Neural cell (in vitro differentiated cells): ENCODE data around the gene EYA2. TPM values are rescaled to one million over a fixed set of nuclear protein-coding genes. Genes with fewer than 3 reads are reported as not detected.

Source experiments
- H2AFZ ChIP-seq: fragments of 200-600, 300-800 bp; sonication (generic), shearing (Covaris generic); 2 replicates; pipeline ENCODE4 v1.6.0; 2014; ENCODE audit warnings: low read depth, mild to moderate bottlenecking, antibody characterized with exemption, low read length, moderate library complexity
- H3F3A ChIP-seq: fragments of 200-600 bp; shearing (Covaris generic); 2 replicates; pipeline ENCODE4 v1.6.1; 2016; ENCODE audit warnings: mild to moderate bottlenecking, moderate library complexity, mixed read lengths, antibody characterized with exemption, low read length; ENCODE audit not compliant: insufficient read depth, poor library complexity, severe bottlenecking
- H3K27ac ChIP-seq: fragments of 200-600, 300-800 bp; sonication (generic), shearing (Covaris generic); 2 replicates; pipeline ENCODE4 v1.5.1; 2014; ENCODE audit warnings: mild to moderate bottlenecking, low read length, moderate library complexity
- H3K27me3 ChIP-seq: fragments of 300-800, 200-600 bp; sonication (generic), shearing (Covaris generic); 2 replicates; pipeline ENCODE4 v1.6.0; 2014; ENCODE audit warnings: mild to moderate bottlenecking, low read depth, low read length, moderate library complexity; ENCODE audit not compliant: insufficient read depth
- H3K36me3 ChIP-seq: fragments of 300-800, 200-600 bp; sonication (generic), shearing (Covaris generic); 2 replicates; pipeline ENCODE4 v1.5.1; 2014; ENCODE audit warnings: mild to moderate bottlenecking, antibody characterized with exemption, low read length, moderate library complexity; ENCODE audit not compliant: insufficient read depth
- H3K4me2 ChIP-seq: fragments of 300-800, 200-600 bp; sonication (generic), shearing (Covaris generic); 2 replicates; pipeline ENCODE4 v1.6.0; 2014; ENCODE audit warnings: mild to moderate bottlenecking, low read length
- H3K4me3 ChIP-seq: fragments of 300-800, 200-600 bp; sonication (generic), shearing (Covaris generic); 2 replicates; pipeline ENCODE4 v1.5.1; 2014; ENCODE audit warnings: mild to moderate bottlenecking, low read length, moderate library complexity
- H3K79me2 ChIP-seq: fragments of 200-600 bp; shearing (Covaris generic); replicated peaks from 2 replicates; pipeline ENCODE4 v1.6.0; 2014; ENCODE audit warnings: mild to moderate bottlenecking, low read length, moderate library complexity; ENCODE audit not compliant: insufficient read depth
- H3K9ac ChIP-seq: fragments of 300-800, 200-600 bp; sonication (generic), shearing (Covaris generic); 2 replicates; pipeline ENCODE4 v1.6.1; 2016; ENCODE audit warnings: mild to moderate bottlenecking, low read length, mixed read lengths
- H3K9me2 ChIP-seq: fragments of 200-600 bp; shearing (Covaris generic); 2 replicates; pipeline ENCODE4 v1.6.1; 2016; ENCODE audit warnings: mild to moderate bottlenecking, low read length, mixed read lengths; ENCODE audit not compliant: insufficient read depth
- H3K9me3 ChIP-seq: fragments of 200-600, 300-800 bp; sonication (generic), shearing (Covaris generic); 2 replicates; pipeline ENCODE4 v1.6.1; 2016; ENCODE audit warnings: mild to moderate bottlenecking, mixed run types, low read length, moderate library complexity, mixed read lengths
- H4K20me1 ChIP-seq: fragments of 200-600 bp; shearing (Covaris generic); 2 replicates; pipeline ENCODE4 v1.6.1; 2016; ENCODE audit warnings: mild to moderate bottlenecking, mixed run types; ENCODE audit not compliant: insufficient read depth
- EP300 ChIP-seq: fragments of 450-650 bp; conservative IDR thresholded peaks from 2 replicates; pipeline ENCODE4 v1.6.1; 2014; ENCODE audit warnings: antibody characterized with exemption, mild to moderate bottlenecking, moderate library complexity; ENCODE audit not compliant: poor library complexity, severe bottlenecking
- EZH2 ChIP-seq: fragments of 200-600, 300-800 bp; shearing (Covaris generic), sonication (generic); IDR thresholded peaks from 2 replicates; pipeline ENCODE4 v1.6.1; 2014; ENCODE audit warnings: antibody characterized with exemption, low read length, borderline replicate concordance, mild to moderate bottlenecking; ENCODE audit not compliant: insufficient read depth, poor library complexity, severe bottlenecking
- MXI1 ChIP-seq: fragments of 450-650 bp; conservative IDR thresholded peaks from 2 replicates; pipeline ENCODE4 v1.6.1; 2014; ENCODE audit warnings: antibody characterized with exemption, mild to moderate bottlenecking; ENCODE audit not compliant: poor library complexity, severe bottlenecking
- POLR2AphosphoS5 ChIP-seq: IDR thresholded peaks from 2 replicates; pipeline ENCODE4 v1.6.1; 2012
- RAD21 ChIP-seq: fragments of 450-650 bp; conservative IDR thresholded peaks from 2 replicates; pipeline ENCODE4 v1.6.1; 2014; ENCODE audit warnings: antibody characterized with exemption, mild to moderate bottlenecking, moderate library complexity
- REST ChIP-seq: IDR thresholded peaks from 2 replicates; pipeline ENCODE4 v1.6.1; 2012; ENCODE audit warnings: borderline replicate concordance
- SMC3 ChIP-seq: fragments of 450-650 bp; conservative IDR thresholded peaks from 2 replicates; pipeline ENCODE4 v1.6.1; 2014; ENCODE audit warnings: antibody characterized with exemption, mild to moderate bottlenecking, moderate library complexity; ENCODE audit not compliant: poor library complexity
- TAF1 ChIP-seq: IDR thresholded peaks from 2 replicates; pipeline ENCODE4 v1.6.1; 2012; ENCODE audit warnings: low read depth
- polyA plus RNA-seq: library from polyadenylated mRNA; depleted of rRNA; stranded (reverse); fragments of >200 nt; gene quantifications from 2 replicates; pipeline ENCODE4 v1.2.3, GENCODE V29; 2014
- TF ChIP-seq, protein P1 (sequence below): fragments of 450-650 bp; IDR thresholded peaks from 2 replicates; pipeline ENCODE4 v1.5.1; 2014; ENCODE audit warnings: antibody characterized with exemption, mild to moderate bottlenecking, moderate library complexity; ENCODE audit not compliant: poor library complexity, severe bottlenecking

EYA2 gene
- polyA plus RNA-seq, 1 donor from 2014 or later = 0.88 TPM

DNA sequence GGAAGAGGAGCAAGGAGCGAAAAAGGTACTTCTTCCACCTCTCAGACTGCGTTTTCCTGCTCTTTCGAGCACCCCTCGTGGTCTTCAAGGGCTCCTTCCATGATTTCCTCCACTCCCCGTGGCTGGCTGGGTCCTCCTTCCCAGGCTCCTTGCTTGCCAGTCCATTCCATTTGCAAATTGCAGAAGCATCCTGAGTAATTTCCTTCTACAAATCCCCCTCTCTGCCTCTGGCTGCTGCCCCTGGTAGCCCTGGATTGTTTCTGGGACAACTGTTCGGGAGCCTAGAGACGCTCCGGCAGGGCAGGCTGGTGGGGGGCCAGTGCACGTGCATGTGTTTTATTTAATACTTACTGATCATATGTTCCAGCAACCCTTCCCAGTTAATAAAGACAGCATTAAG, 288.7 kb downstream of the EYA2 start:
- H3K79me2 ChIP-seq = no peaks in the 10 kb centered on the region
- no peak overlapping the region for H3K4me2 ChIP-seq
- H3K27ac ChIP-seq = no peak overlapping the region
- H3K4me3 ChIP-seq = no peak overlapping the region
- H3K36me3 ChIP-seq = no peaks in the 10 kb centered on the region
- no peak overlapping the region for H2AFZ ChIP-seq
- H4K20me1 ChIP-seq = no peaks in the 10 kb centered on the region
- H3K9ac ChIP-seq = no peak overlapping the region
- no peaks in the 10 kb centered on the region for H3K9me2 ChIP-seq
- no peaks in the 10 kb centered on the region for H3K27me3 ChIP-seq
- TF ChIP-seq TAF1 = no peak
- TF ChIP-seq, protein P1, sequence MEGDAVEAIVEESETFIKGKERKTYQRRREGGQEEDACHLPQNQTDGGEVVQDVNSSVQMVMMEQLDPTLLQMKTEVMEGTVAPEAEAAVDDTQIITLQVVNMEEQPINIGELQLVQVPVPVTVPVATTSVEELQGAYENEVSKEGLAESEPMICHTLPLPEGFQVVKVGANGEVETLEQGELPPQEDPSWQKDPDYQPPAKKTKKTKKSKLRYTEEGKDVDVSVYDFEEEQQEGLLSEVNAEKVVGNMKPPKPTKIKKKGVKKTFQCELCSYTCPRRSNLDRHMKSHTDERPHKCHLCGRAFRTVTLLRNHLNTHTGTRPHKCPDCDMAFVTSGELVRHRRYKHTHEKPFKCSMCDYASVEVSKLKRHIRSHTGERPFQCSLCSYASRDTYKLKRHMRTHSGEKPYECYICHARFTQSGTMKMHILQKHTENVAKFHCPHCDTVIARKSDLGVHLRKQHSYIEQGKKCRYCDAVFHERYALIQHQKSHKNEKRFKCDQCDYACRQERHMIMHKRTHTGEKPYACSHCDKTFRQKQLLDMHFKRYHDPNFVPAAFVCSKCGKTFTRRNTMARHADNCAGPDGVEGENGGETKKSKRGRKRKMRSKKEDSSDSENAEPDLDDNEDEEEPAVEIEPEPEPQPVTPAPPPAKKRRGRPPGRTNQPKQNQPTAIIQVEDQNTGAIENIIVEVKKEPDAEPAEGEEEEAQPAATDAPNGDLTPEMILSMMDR = no peak
- no peak for TF ChIP-seq SMC3
- TF ChIP-seq MXI1 = no peak
- TF ChIP-seq EZH2 = no peak
- TF ChIP-seq REST = no peak
- TF ChIP-seq POLR2AphosphoS5 = no peak
- TF ChIP-seq EP300 = no peak
- no peak for TF ChIP-seq RAD21
- H3F3A ChIP-seq = no peaks in the 10 kb centered on the region
- H3K9me3 ChIP-seq = no peaks in the 10 kb centered on the region

DNA sequence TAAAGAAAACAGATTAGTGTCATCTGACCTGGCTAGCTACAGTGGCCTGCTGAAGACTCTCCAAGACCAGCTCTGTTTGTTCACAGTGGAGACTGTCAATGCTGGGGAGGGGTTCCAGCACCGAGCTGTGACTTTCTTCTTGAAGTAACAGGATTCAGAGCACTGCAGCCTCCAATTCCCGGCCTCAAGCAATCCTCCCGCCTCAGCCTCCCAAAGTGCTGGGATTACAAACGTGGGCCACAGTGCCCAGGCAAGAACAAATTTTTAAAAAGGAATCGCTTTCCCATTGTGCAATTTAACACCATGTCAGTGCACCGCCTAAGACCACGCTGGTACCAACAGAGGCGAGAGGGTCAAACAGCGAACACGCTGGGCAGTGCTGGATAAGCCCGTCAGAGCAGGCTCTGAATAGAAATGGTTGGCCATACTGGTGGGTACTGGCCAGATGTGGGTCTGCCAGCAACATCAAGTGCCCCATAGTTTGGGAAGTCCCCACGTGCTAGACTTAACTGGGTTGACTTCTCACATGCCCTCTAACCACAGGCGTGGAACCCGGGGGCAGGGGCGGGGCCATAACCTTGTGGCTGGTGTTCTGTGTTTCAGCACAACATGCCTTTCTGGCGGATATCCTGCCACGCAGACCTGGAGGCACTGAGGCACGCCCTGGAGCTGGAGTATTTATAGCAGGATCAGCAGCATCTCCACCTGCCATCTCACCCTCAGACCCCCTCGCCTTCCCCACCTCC, 293.0 kb downstream of the EYA2 start:
- H3K4me3 ChIP-seq = no peak overlapping the region
- H3K36me3 ChIP-seq = no peaks in the 10 kb centered on the region
- no peaks in the 10 kb centered on the region for H3K9me3 ChIP-seq
- no peak overlapping the region for H3K4me2 ChIP-seq
- no peaks in the 10 kb centered on the region for H3K27me3 ChIP-seq
- H3K27ac ChIP-seq = no peak overlapping the region
- no peaks in the 10 kb centered on the region for H4K20me1 ChIP-seq
- no peaks in the 10 kb centered on the region for H3K9me2 ChIP-seq
- H3F3A ChIP-seq = no peaks in the 10 kb centered on the region
- H3K9ac ChIP-seq = no peak overlapping the region
- H2AFZ ChIP-seq = no peak overlapping the region
- no peaks in the 10 kb centered on the region for H3K79me2 ChIP-seq
- TF ChIP-seq POLR2AphosphoS5 (no peak), RAD21 (no peak), EP300 (no peak), TAF1 (no peak), SMC3 (no peak), MXI1 (no peak), REST (no peak)
- TF ChIP-seq, protein P1 = no peak
